Activated CD4-positive, alpha-beta T cell treated with anti-CD3 and anti-CD28 coated beads, Interleukin-2, amount 10 ng/mL, durations not matched to agents 7 days and 5 days (primary cell): ENCODE data around the gene CST7. TPM values are rescaled to one million over a fixed set of nuclear protein-coding genes. Genes with fewer than 3 reads are reported as not detected.
A peak's percentile ranks its signal among the peaks of the same experiment; 100 is the strongest.
"Not testable (repeated sequence)": the region's sequence is repeated elsewhere in the genome, so short reads cannot be mapped to it uniquely, and the experiment has no call there.

Experiments used
- CTCF ChIA-PET: fragments of 350-600 bp; sonication (Branson Sonifier 250); formaldehyde crosslinking; loops from one replicate; lab custom pipeline; 2021; ENCODE audit warnings: antibody characterized with exemption; lab: Charles Lee
- POLR2A ChIA-PET: fragments of 350-600 bp; sonication (Branson Sonifier 250); formaldehyde crosslinking; loops from one replicate; lab custom pipeline; 2021; ENCODE audit warnings: antibody characterized with exemption; lab: Charles Lee
- DNase-seq: peaks from one replicate; pipeline ENCODE4 v3.0.0-alpha.2; 2020
- H3K27ac Mint-ChIP-seq: one replicate; pipeline ENCODE4 v1.8.0; 2021; ENCODE audit warnings: mild to moderate bottlenecking, moderate library complexity, mixed read lengths
- H3K27me3 Mint-ChIP-seq: one replicate; pipeline ENCODE4 v1.8.0; 2021; ENCODE audit warnings: mixed read lengths
- H3K36me3 Mint-ChIP-seq: one replicate; pipeline ENCODE4 v1.8.0; 2021; ENCODE audit warnings: low read depth, mixed read lengths
- H3K4me1 Mint-ChIP-seq: one replicate; pipeline ENCODE4 v1.8.0; 2021; ENCODE audit warnings: mixed read lengths
- H3K4me3 Mint-ChIP-seq: one replicate; pipeline ENCODE4 v1.8.0; 2021; ENCODE audit warnings: mild to moderate bottlenecking, moderate library complexity, mixed read lengths
- H3K9me3 Mint-ChIP-seq: one replicate; pipeline ENCODE4 v1.8.0; 2021; ENCODE audit warnings: mixed read lengths
- total RNA-seq, 2 experiments: library from RNA; stranded (reverse); gene quantifications; one replicate each; pipeline ENCODE4 v1.2.3, GENCODE V29; 2021

Gene CST7
- total RNA-seq, 2 experiments from 2014 or later: 25.9 to 26.7 TPM

GRCh38 chr20:24946376-24946775 lies 2.7 kb upstream of the CST7 start:
- H3K4me1 Mint-ChIP-seq: peaks cover 51% of the 10 kb centered on the region
- CTCF ChIA-PET, DNase-seq, POLR2A ChIA-PET, H3K27ac Mint-ChIP-seq, H3K4me3 Mint-ChIP-seq, H3K27me3 Mint-ChIP-seq: not testable (repeated sequence)
- peaks cover 51% of the 10 kb centered on the region for H3K9me3 Mint-ChIP-seq
- H3K36me3 Mint-ChIP-seq: peaks cover 46% of the 10 kb centered on the region

- peak overlapping the region; percentile 88 for H3K27ac Mint-ChIP-seq
Observed at GRCh38 chr20:24948396-24948938, 602 bp upstream of the CST7 start.

GRCh38 chr20:24949756-24950127 lies 673 bp downstream of the CST7 start:
- CTCF ChIA-PET: interaction anchor here (0.9 to 1.3 kb wide), 3 partner anchors 11 to 12 kb away, joined by 3 to 4 read pairs (median 4); no protein-coding TSS in a partner anchor

More at GRCh38 chr20:24948396-24948938, 602 bp upstream of the CST7 start:
- DNase-seq, CTCF ChIA-PET, H3K27me3 Mint-ChIP-seq, POLR2A ChIA-PET: not testable (repeated sequence)
- H3K36me3 Mint-ChIP-seq: peaks cover 44% of the 10 kb centered on the region
- peaks cover 67% of the 10 kb centered on the region for H3K4me1 Mint-ChIP-seq
- H3K9me3 Mint-ChIP-seq: peaks cover 43% of the 10 kb centered on the region
- peak overlapping the region; percentile 71 for H3K4me3 Mint-ChIP-seq

GRCh38 chr20:24950128-24950835 lies 1.2 kb downstream of the CST7 start:
- DNase-seq: peak; percentile 5
- CTCF ChIA-PET: interaction anchor here (0.9 to 1.3 kb wide), 3 partner anchors 10 to 30 kb away, joined by 3 to 4 read pairs (median 3); no protein-coding TSS in a partner anchor

More at GRCh38 chr20:24949756-24950127, 673 bp downstream of the CST7 start:
- Mint-ChIP-seq H3K27me3 (no peaks in the 10 kb centered on the region), H3K27ac (peak overlapping the region; percentile 88), H3K4me3 (peak overlapping the region; percentile 71), H3K36me3 (peaks cover 45% of the 10 kb centered on the region), H3K4me1 (peaks cover 77% of the 10 kb centered on the region), H3K9me3 (peaks cover 35% of the 10 kb centered on the region)
- POLR2A ChIA-PET: no interaction called here
- peak; percentile 12 for DNase-seq

GRCh38 chr20:24950836-24951525 lies 1.9 kb downstream of the CST7 start:
- H3K27me3 Mint-ChIP-seq: no peaks in the 10 kb centered on the region
- H3K9me3 Mint-ChIP-seq: peaks cover 24% of the 10 kb centered on the region
- H3K27ac Mint-ChIP-seq: peak overlapping the region; percentile 84
- ChIA-PET POLR2A (no interaction called here), CTCF (interaction anchor here (0.9 to 1.0 kb wide), 2 partner anchors 10 to 29 kb away, joined by 3 read pairs; no protein-coding TSS in a partner anchor)
- peak overlapping the region; percentile 40 for H3K4me3 Mint-ChIP-seq
- DNase-seq: peak; percentile 3
- H3K4me1 Mint-ChIP-seq: peaks cover 78% of the 10 kb centered on the region
- H3K36me3 Mint-ChIP-seq: peaks cover 40% of the 10 kb centered on the region

More at GRCh38 chr20:24950128-24950835, 1.2 kb downstream of the CST7 start:
- Mint-ChIP-seq H3K4me1 (peaks cover 79% of the 10 kb centered on the region), H3K9me3 (peaks cover 31% of the 10 kb centered on the region), H3K4me3 (peak overlapping the region; percentile 71), H3K27ac (peak overlapping the region; percentile 88), H3K27me3 (no peaks in the 10 kb centered on the region), H3K36me3 (peaks cover 47% of the 10 kb centered on the region)
- POLR2A ChIA-PET: no interaction called here

- H3K36me3 Mint-ChIP-seq: peaks cover 34% of the 10 kb centered on the region
- H3K27ac Mint-ChIP-seq: peak overlapping the region; percentile 84
- peak; percentile 4 for DNase-seq
- ChIA-PET CTCF (interaction anchor here (0.6 kb wide), 1 partner anchor 20 kb away, joined by 3 read pairs; no protein-coding TSS in a partner anchor), POLR2A (no interaction called here)
- peaks cover 81% of the 10 kb centered on the region for H3K4me1 Mint-ChIP-seq
- no peaks in the 10 kb centered on the region for H3K27me3 Mint-ChIP-seq
- no peak overlapping the region for H3K4me3 Mint-ChIP-seq
- H3K9me3 Mint-ChIP-seq: peaks cover 18% of the 10 kb centered on the region
Observed at GRCh38 chr20:24951536-24952083, 2.5 kb downstream of the CST7 start.

GRCh38 chr20:24952376-24953208 lies 3.5 kb downstream of the CST7 start:
- peak overlapping the region; percentile 84 for H3K27ac Mint-ChIP-seq
- ChIA-PET CTCF (interaction anchor here (0.7 to 2.5 kb wide), 3 partner anchors 21 to 28 kb away, joined by 3 to 10 read pairs (median 3); no protein-coding TSS in a partner anchor), POLR2A (no interaction called here)
- H3K27me3 Mint-ChIP-seq: no peaks in the 10 kb centered on the region
- peaks cover 8% of the 10 kb centered on the region for H3K9me3 Mint-ChIP-seq
- peaks cover 77% of the 10 kb centered on the region for H3K4me1 Mint-ChIP-seq
- H3K4me3 Mint-ChIP-seq: no peak overlapping the region
- peaks cover 24% of the 10 kb centered on the region for H3K36me3 Mint-ChIP-seq
- DNase-seq: peak; percentile 4

- no peak overlapping the region for H3K4me3 Mint-ChIP-seq
- H3K9me3 Mint-ChIP-seq: peaks cover 3% of the 10 kb centered on the region
- peaks cover 71% of the 10 kb centered on the region for H3K4me1 Mint-ChIP-seq
- no peaks in the 10 kb centered on the region for H3K27me3 Mint-ChIP-seq
- H3K27ac Mint-ChIP-seq: peak overlapping the region; percentile 41
- H3K36me3 Mint-ChIP-seq: peaks cover 18% of the 10 kb centered on the region
- CTCF ChIA-PET: interaction anchor here (0.8 to 2.5 kb wide), 3 partner anchors 11 to 27 kb away, joined by 3 to 10 read pairs (median 3); no protein-coding TSS in a partner anchor
- DNase-seq: peak; percentile 1
- POLR2A ChIA-PET: no interaction called here
Observed at GRCh38 chr20:24953209-24953575, 4.1 kb downstream of the CST7 start.

GRCh38 chr20:24953621-24954133 lies 4.6 kb downstream of the CST7 start:
- Mint-ChIP-seq H3K36me3 (peaks cover 14% of the 10 kb centered on the region), H3K27ac (peak overlapping the region; percentile 68), H3K4me3 (no peak overlapping the region), H3K9me3 (peaks cover under 1% of the 10 kb centered on the region), H3K27me3 (no peaks in the 10 kb centered on the region), H3K4me1 (peaks cover 66% of the 10 kb centered on the region)
- peak; percentile 5 for DNase-seq
- ChIA-PET CTCF (interaction anchor here (0.8 to 2.5 kb wide), 4 partner anchors 11 to 27 kb away, joined by 3 to 10 read pairs (median 4); no protein-coding TSS in a partner anchor), POLR2A (no interaction called here)

- H3K4me3 Mint-ChIP-seq: no peak overlapping the region
- peak overlapping the region; percentile 68 for H3K27ac Mint-ChIP-seq
- peak; percentile 5 for DNase-seq
- no peaks in the 10 kb centered on the region for H3K27me3 Mint-ChIP-seq
- H3K4me1 Mint-ChIP-seq: peaks cover 61% of the 10 kb centered on the region
- peaks cover 12% of the 10 kb centered on the region for H3K36me3 Mint-ChIP-seq
- no peaks in the 10 kb centered on the region for H3K9me3 Mint-ChIP-seq
- POLR2A ChIA-PET: interaction anchor here (0.7 kb wide), 1 partner anchor 103 kb away, joined by 3 read pairs; no protein-coding TSS in a partner anchor
- CTCF ChIA-PET: interaction anchor here (0.7 to 2.5 kb wide), 5 partner anchors 10 to 104 kb away, joined by 3 to 10 read pairs (median 5); partner anchors contain the start of gene ACSS1
Observed at GRCh38 chr20:24954151-24954550, 5.1 kb downstream of the CST7 start.

GRCh38 chr20:24954566-24954965 lies 5.5 kb downstream of the CST7 start:
- Mint-ChIP-seq H3K9me3 (no peaks in the 10 kb centered on the region), H3K4me1 (peaks cover 57% of the 10 kb centered on the region), H3K4me3 (no peak overlapping the region), H3K27me3 (no peaks in the 10 kb centered on the region), H3K27ac (peak overlapping the region; percentile 88), H3K36me3 (peaks cover 12% of the 10 kb centered on the region)
- DNase-seq: no peak
- ChIA-PET POLR2A (interaction anchor here (0.7 kb wide), 1 partner anchor 103 kb away, joined by 3 read pairs; no protein-coding TSS in a partner anchor), CTCF (interaction anchor here (0.7 to 2.5 kb wide), 6 partner anchors 10 to 341 kb away, joined by 3 to 10 read pairs (median 5); partner anchors contain the start of gene ACSS1)
